Panc1 (cell line): ENCODE measurements around the gene FBXL17. TPM values are rescaled to one million over a fixed set of nuclear protein-coding genes. Genes with fewer than 3 reads are reported as not detected.

Experiments used
- ATAC-seq: fragments of 200-7000 bp; cut with Tn5 transposase; 2 replicates; pipeline ENCODE4 v1.9.1; 2020; ENCODE audit warnings: mild to moderate bottlenecking, moderate library complexity
- BruUV-seq: library from RNA; stranded (reverse); fragments of 400-500 nt; replicated peaks from 2 replicates; lab custom pipeline; 2021; lab: Mats Ljungman, UMichigan
- CTCF ChIA-PET: fragments of 300-600 bp; sonication (Branson Sonifier 250); formaldehyde crosslinking; loops from one replicate; lab custom pipeline; 2022; ENCODE audit warnings: antibody characterized with exemption; lab: Charles Lee
- POLR2A ChIA-PET: fragments of 300-600 bp; sonication (Branson Sonifier 250); formaldehyde crosslinking; loops from one replicate; lab custom pipeline; 2022; ENCODE audit warnings: antibody characterized with exemption; lab: Charles Lee
- DNase-seq: peaks from one replicate; pipeline ENCODE4 v3.0.0-alpha.2; 2010; ENCODE audit warnings: low read depth, low spot score
- H3K27ac ChIP-seq: 2 replicates; pipeline ENCODE4 v1.5.1; 2011; ENCODE audit warnings: mild to moderate bottlenecking, low read length, inconsistent platforms
- H3K27me3 ChIP-seq: fragments of 200-500 bp; sonication (Bioruptor generic); 2 replicates; pipeline ENCODE4 v1.6.0; 2014; ENCODE audit warnings: low read length, inconsistent platforms; ENCODE audit not compliant: control insufficient read depth, insufficient read depth
- H3K36me3 ChIP-seq: fragments of 200-500 bp; sonication (Bioruptor generic); 2 replicates; pipeline ENCODE4 v1.5.1; 2014; ENCODE audit warnings: inconsistent platforms, mild to moderate bottlenecking, low read length, moderate library complexity; ENCODE audit not compliant: control insufficient read depth, insufficient read depth
- H3K4me1 ChIP-seq: 2 replicates; pipeline ENCODE4 v1.5.1; 2011; ENCODE audit warnings: inconsistent platforms, mild to moderate bottlenecking, low read length, moderate library complexity; ENCODE audit not compliant: control insufficient read depth, insufficient read depth
- H3K4me3 ChIP-seq, 2 experiments: 2 replicates each; pipeline ENCODE4 v1.5.1; 2011 to 2012; ENCODE audit warnings: low read depth in 2 of 2, low read length in 2 of 2, mild to moderate bottlenecking in 2 of 2, inconsistent platforms in 1 of 2, moderate library complexity in 1 of 2
- H3K9me3 ChIP-seq: fragments of 200-500 bp; sonication (Bioruptor generic); 2 replicates; pipeline ENCODE4 v1.5.1; 2014; ENCODE audit warnings: low read depth, mild to moderate bottlenecking, inconsistent platforms, low read length, moderate library complexity; ENCODE audit not compliant: control insufficient read depth, insufficient read depth
- CTCF ChIP-seq: fragments of 450-650 bp; IDR thresholded peaks from 2 replicates; pipeline ENCODE4 v1.5.1; 2017; ENCODE audit warnings: mild to moderate bottlenecking
- POLR2AphosphoS5 ChIP-seq: IDR thresholded peaks from 2 replicates; pipeline ENCODE4 v1.6.1; 2012; ENCODE audit warnings: mild to moderate bottlenecking, low read depth, low read length, moderate library complexity
- REST ChIP-seq, 2 experiments: IDR thresholded peaks; 2 replicates each; pipeline ENCODE4 v1.6.1; 2011 to 2012; ENCODE audit warnings: low read depth in 2 of 2, control low read depth in 1 of 2, low read length in 1 of 2, mild to moderate bottlenecking in 1 of 2, moderate library complexity in 1 of 2; ENCODE audit not compliant: insufficient read depth in 1 of 2
- SIN3A ChIP-seq: IDR thresholded peaks from 2 replicates; pipeline ENCODE4 v1.6.1; 2012; ENCODE audit warnings: low read depth, mild to moderate bottlenecking, low read length, moderate library complexity, borderline replicate concordance; ENCODE audit not compliant: insufficient read depth
- TCF7L2 ChIP-seq: IDR thresholded peaks from 2 replicates; pipeline ENCODE4 v1.6.1; 2011; ENCODE audit warnings: mild to moderate bottlenecking, low read depth, low read length, inconsistent platforms
- in situ Hi-C: cut with HindIII; loops from 2 replicates; pipeline ENCODE4 v1.10.0; 2016; ENCODE audit warnings: low sequenced_read_pairs, low pct_unique_long_range_greater_than_20kb
- intact Hi-C: fragments of 100-400 bp; cut with micrococcal nuclease; formaldehyde crosslinking; loops from one replicate; pipeline ENCODE4 v1.10.0; 2022; ENCODE audit not compliant: unreplicated experiment
- total RNA-seq: library from RNA; stranded (reverse); gene quantifications from one replicate; pipeline ENCODE4 v1.2.1, GENCODE V29; 2021; ENCODE audit not compliant: unreplicated experiment

The FBXL17 gene
- total RNA-seq, 1 experiment from 2014 or later = 17.4 TPM

GRCh38 chr5:108303086-108303485 is 78.8 kb downstream of the FBXL17 start:
- intact Hi-C loops = no loop called here
- no peak overlapping the region for H3K27ac ChIP-seq
- CTCF ChIA-PET = no interaction called here
- DNase-seq (no peak), ATAC-seq (no peak)
- POLR2A ChIA-PET = interaction anchor here (0.7 kb wide), 1 partner anchor 1014 kb away, joined by 4 read pairs; no protein-coding TSS in a partner anchor
- in situ Hi-C loops = no loop called here
- TF ChIP-seq REST (IDR thresholded peaks at IDR 0.05; ENCODE audit: insufficient read depth in 1 of 2, low read depth in 2 of 2, low read length in 1 of 2) = no peak
- no peak for TF ChIP-seq SIN3A
- TF ChIP-seq TCF7L2 = no peak
- TF ChIP-seq POLR2AphosphoS5 = no peak
- TF ChIP-seq CTCF = no peak
- H3K36me3 ChIP-seq = no peaks in the 10 kb centered on the region
- BruUV-seq = no TSS peak
- H3K4me3 ChIP-seq = no peak overlapping the region
- no peaks in the 10 kb centered on the region for H3K9me3 ChIP-seq
- no peaks in the 10 kb centered on the region for H3K27me3 ChIP-seq
- H3K4me1 ChIP-seq = no peaks in the 10 kb centered on the region; the same call in 1 of the 2 replicates

- BruUV-seq = no TSS peak
- Histone ChIP-seq H3K27me3 (no peaks in the 10 kb centered on the region), H3K4me3 (no peak overlapping the region), H3K27ac (no peak overlapping the region), H3K4me1 (no peaks in the 10 kb centered on the region; the same call in 1 of the 2 replicates), H3K9me3 (no peaks in the 10 kb centered on the region), H3K36me3 (no peaks in the 10 kb centered on the region)
- intact Hi-C loops (no loop called here), in situ Hi-C loops (no loop called here)
- DNase-seq (no peak), ATAC-seq (no peak)
- ChIA-PET CTCF (no interaction called here), POLR2A (no interaction called here)
- TF ChIP-seq SIN3A = no peak
- no peak for TF ChIP-seq REST (IDR thresholded peaks at IDR 0.05; ENCODE audit: insufficient read depth in 1 of 2, low read depth in 2 of 2, low read length in 1 of 2)
- no peak for TF ChIP-seq CTCF
- TF ChIP-seq TCF7L2 = no peak
Observed at GRCh38 chr5:108297042-108297601, 84.8 kb downstream of the FBXL17 start.
